IMR-90 (cell line): ENCODE measurements around the gene ENPP3. TPM values are rescaled to one million over a fixed set of nuclear protein-coding genes. Genes with fewer than 3 reads are reported as not detected.

Experiments
- ATAC-seq: fragments of 200-7000 bp; cut with Tn5 transposase; 2 replicates; pipeline ENCODE4 v1.9.1; 2020; ENCODE audit warnings: low read depth, mild to moderate bottlenecking, moderate library complexity
- BruUV-seq: library from RNA; stranded (reverse); fragments of 400-500 nt; replicated peaks from 2 replicates; lab custom pipeline; 2021; lab: Mats Ljungman, UMichigan
- CTCF ChIA-PET: fragments of 300-600 bp; formaldehyde crosslinking; extraction: SDS; loops from one replicate; lab custom pipeline; 2021; ENCODE audit warnings: antibody characterized with exemption; lab: Yijun Ruan, JAX
- POLR2A ChIA-PET: fragments of 300-600 bp; sonication (Branson Sonifier 250); formaldehyde crosslinking; loops from one replicate; lab custom pipeline; 2022; ENCODE audit warnings: antibody characterized with exemption; ENCODE audit not compliant: unreplicated experiment; lab: Charles Lee
- DNase-seq: peaks from one replicate; pipeline ENCODE4 v3.0.0; 2013
- H2AFZ ChIP-seq: replicated peaks from 2 replicates; pipeline ENCODE3; 2013; ENCODE audit warnings: low read length, mild to moderate bottlenecking; ENCODE audit not compliant: poor library complexity
- H2AK5ac ChIP-seq: 2 replicates; pipeline ENCODE4 v1.6.1; 2013; ENCODE audit warnings: low read depth, low read length, inconsistent platforms
- H2AK9ac ChIP-seq: replicated peaks from 2 replicates; pipeline ENCODE3; 2013; ENCODE audit warnings: mild to moderate bottlenecking, low read depth, low read length, moderate library complexity; ENCODE audit not compliant: poor library complexity
- H2BK120ac ChIP-seq: 2 replicates; pipeline ENCODE4 v1.6.1; 2013; ENCODE audit warnings: low read depth, low read length, inconsistent platforms
- H2BK15ac ChIP-seq: 3 replicates; pipeline ENCODE4 v1.6.1; 2013; ENCODE audit warnings: low read depth, low read length, inconsistent platforms
- H2BK20ac ChIP-seq: 2 replicates; pipeline ENCODE4 v1.6.1; 2013; ENCODE audit warnings: low read depth, mild to moderate bottlenecking, inconsistent platforms, low read length, moderate library complexity
- H2BK5ac ChIP-seq: 2 replicates; pipeline ENCODE4 v1.6.1; 2013; ENCODE audit warnings: mild to moderate bottlenecking, low read depth, low read length, inconsistent platforms; ENCODE audit not compliant: poor library complexity, severe bottlenecking
- H3K14ac ChIP-seq: replicated peaks from 2 replicates; pipeline ENCODE4 v1.6.1; 2013; ENCODE audit warnings: low read depth, low read length, inconsistent platforms
- H3K18ac ChIP-seq: 2 replicates; pipeline ENCODE4 v1.6.1; 2013; ENCODE audit warnings: low read depth, low read length, control low read depth
- H3K23ac ChIP-seq: 2 replicates; pipeline ENCODE4 v1.6.1; 2013; ENCODE audit warnings: low read depth, low read length, inconsistent platforms
- H3K27ac ChIP-seq: 2 replicates; pipeline ENCODE4 v1.5.1; 2013; ENCODE audit warnings: mild to moderate bottlenecking, control low read depth, low read length; ENCODE audit not compliant: insufficient read depth
- H3K27me3 ChIP-seq: 2 replicates; pipeline ENCODE4 v1.6.1; 2013; ENCODE audit warnings: low read length; ENCODE audit not compliant: control insufficient read depth, insufficient read depth
- H3K36me3 ChIP-seq: 2 replicates; pipeline ENCODE4 v1.6.1; 2013; ENCODE audit warnings: low read length, mixed read lengths; ENCODE audit not compliant: control insufficient read depth, insufficient read depth
- H3K4ac ChIP-seq: 2 replicates; pipeline ENCODE4 v1.6.1; 2013; ENCODE audit warnings: low read depth, low read length, inconsistent platforms
- H3K4me1 ChIP-seq: 2 replicates; pipeline ENCODE4 v1.6.1; 2013; ENCODE audit warnings: low read length, mixed read lengths; ENCODE audit not compliant: control insufficient read depth, insufficient read depth
- H3K4me2 ChIP-seq: 2 replicates; pipeline ENCODE4 v1.6.1; 2013; ENCODE audit warnings: low read depth, mild to moderate bottlenecking, control low read depth, low read length, moderate library complexity
- H3K4me3 ChIP-seq: 2 replicates; pipeline ENCODE4 v1.5.1; 2013; ENCODE audit warnings: low read depth, mild to moderate bottlenecking, control low read depth, low read length, moderate library complexity; ENCODE audit not compliant: insufficient read depth
- H3K56ac ChIP-seq: 2 replicates; pipeline ENCODE4 v1.6.1; 2013; ENCODE audit warnings: low read length, inconsistent platforms; ENCODE audit not compliant: insufficient read depth; ENCODE audit errors: extremely low read depth
- H3K79me1 ChIP-seq, 2 experiments: 2 replicates each; pipeline ENCODE4 v1.6.1; 2013; ENCODE audit warnings: low read length in 2 of 2, inconsistent platforms in 1 of 2, low read depth in 1 of 2
- H3K9ac ChIP-seq: 2 replicates; pipeline ENCODE4 v1.6.1; 2013; ENCODE audit warnings: low read depth, low read length, control low read depth
- H3K9me1 ChIP-seq: 2 replicates; pipeline ENCODE4 v1.6.1; 2013; ENCODE audit warnings: low read length, inconsistent platforms; ENCODE audit not compliant: insufficient read depth
- H3K9me3 ChIP-seq: 2 replicates; pipeline ENCODE4 v1.6.1; 2013; ENCODE audit warnings: low read length; ENCODE audit not compliant: control insufficient read depth, insufficient read depth
- H4K20me1 ChIP-seq: 2 replicates; pipeline ENCODE4 v1.6.1; 2013; ENCODE audit warnings: low read length, inconsistent platforms; ENCODE audit not compliant: insufficient read depth
- H4K5ac ChIP-seq: 2 replicates; pipeline ENCODE4 v1.6.1; 2013; ENCODE audit warnings: mild to moderate bottlenecking, low read depth, low read length, control low read depth
- H4K8ac ChIP-seq, 2 experiments: 2 replicates each; pipeline ENCODE4 v1.6.1; 2013; ENCODE audit warnings: low read depth in 2 of 2, low read length in 2 of 2, control low read depth in 1 of 2, inconsistent platforms in 1 of 2
- H4K91ac ChIP-seq: 2 replicates; pipeline ENCODE4 v1.6.1; 2013; ENCODE audit warnings: low read depth, low read length, inconsistent platforms; ENCODE audit not compliant: insufficient read depth
- BHLHE40 ChIP-seq: fragments of 150-350 bp; IDR thresholded peaks from 2 replicates; pipeline ENCODE4 v1.6.1; 2016; ENCODE audit warnings: mild to moderate bottlenecking, low read depth, low read length
- CEBPB ChIP-seq: IDR thresholded peaks from 2 replicates; pipeline ENCODE4 v1.6.1; 2012; ENCODE audit warnings: low read depth, low read length, improper control_type of control experiment
- CHD1 ChIP-seq: IDR thresholded peaks from 2 replicates; pipeline ENCODE4 v1.6.1; 2012; ENCODE audit warnings: low read depth, low read length, improper control_type of control experiment
- CTCF ChIP-seq: conservative IDR thresholded peaks from 2 replicates; pipeline ENCODE4 v1.5.1; 2012; ENCODE audit warnings: mild to moderate bottlenecking, low read depth, low read length, improper control_type of control experiment
- FOS ChIP-seq: fragments of 150-350 bp; IDR thresholded peaks from 2 replicates; pipeline ENCODE4 v1.6.1; 2016; ENCODE audit warnings: low read depth, low read length
- MAFK ChIP-seq: IDR thresholded peaks from 2 replicates; pipeline ENCODE4 v1.6.1; 2012; ENCODE audit warnings: low read depth, low read length, improper control_type of control experiment
- MAZ ChIP-seq: IDR thresholded peaks from 2 replicates; pipeline ENCODE4 v1.6.1; 2012; ENCODE audit warnings: low read depth, mild to moderate bottlenecking, low read length, improper control_type of control experiment, moderate library complexity, borderline replicate concordance
- MXI1 ChIP-seq: IDR thresholded peaks from 2 replicates; pipeline ENCODE4 v1.6.1; 2012; ENCODE audit warnings: low read depth, mild to moderate bottlenecking, low read length, moderate library complexity, borderline replicate concordance
- NFE2L2 ChIP-seq: fragments of 150-350 bp; IDR thresholded peaks from 2 replicates; pipeline ENCODE4 v1.6.1; 2016; ENCODE audit warnings: low read depth, mild to moderate bottlenecking, low read length
- POLR2A ChIP-seq: IDR thresholded peaks from 2 replicates; pipeline ENCODE4 v1.6.1; 2012; ENCODE audit warnings: mild to moderate bottlenecking, low read depth, low read length
- RAD21 ChIP-seq: IDR thresholded peaks from 2 replicates; pipeline ENCODE4 v1.6.1; 2012; ENCODE audit warnings: low read length, improper control_type of control experiment
- RCOR1 ChIP-seq: IDR thresholded peaks from 2 replicates; pipeline ENCODE4 v1.6.1; 2012; ENCODE audit warnings: mild to moderate bottlenecking, low read length, improper control_type of control experiment; ENCODE audit not compliant: insufficient replicate concordance
- RFX5 ChIP-seq: IDR thresholded peaks from 2 replicates; pipeline ENCODE4 v1.8.0; 2012; ENCODE audit warnings: low read depth, mild to moderate bottlenecking, low read length, moderate library complexity
- SMC3 ChIP-seq: fragments of 150-350 bp; IDR thresholded peaks from 2 replicates; pipeline ENCODE4 v1.6.1; 2016; ENCODE audit warnings: low read depth, mild to moderate bottlenecking, antibody characterized with exemption, low read length, moderate library complexity
- USF2 ChIP-seq: fragments of 150-350 bp; IDR thresholded peaks from 2 replicates; pipeline ENCODE4 v1.6.1; 2017; ENCODE audit warnings: mild to moderate bottlenecking, antibody characterized with exemption, low read length, low read depth
- WGBS, 2 experiments: methylation state at CpG; one replicate each; pipeline versions ENCODE4 v1.1.5 to v1.1.7; 2013; ENCODE audit warnings: missing lambda C conversion rate in 2 of 2; ENCODE audit not compliant: insufficient read length in 1 of 2; ENCODE audit errors: extremely low coverage in 2 of 2; 5-methylcytosine and 5-hydroxymethylcytosine counted together
- dilution Hi-C: fragments of 300-500 bp; cut with HindIII; formaldehyde crosslinking; loops from one replicate; pipeline ENCODE4 v1.14.3; 2018; ENCODE audit warnings: low sequenced_read_pairs; ENCODE audit not compliant: unreplicated experiment
- in situ Hi-C: fragments of 300-500 bp; cut with MboI; formaldehyde crosslinking; loops from 3 replicates; pipeline ENCODE4 v1.14.3; 2019; ENCODE audit warnings: low sequenced_read_pairs, inconsistent platforms, mixed read lengths
- intact Hi-C: fragments of 100-400 bp; cut with micrococcal nuclease; formaldehyde crosslinking; loops from 2 replicates; pipeline ENCODE4 v1.10.0; 2022
- polyA plus RNA-seq, 3 experiments: library from polyadenylated mRNA; depleted of rRNA; stranded (reverse); fragments of >200 nt; gene quantifications; 2 replicates each; pipeline ENCODE4 v1.2.3, GENCODE V29; 2012; ENCODE audit warnings: low replicate concordance in 1 of 3
- total RNA-seq: library from RNA; depleted of rRNA; stranded (reverse); fragments of >200 nt; gene quantifications from 2 replicates; pipeline ENCODE4 v1.2.3, GENCODE V29; 2012
- TF ChIP-seq, protein P1 (sequence below): fragments of 150-350 bp; IDR thresholded peaks from 2 replicates; pipeline ENCODE4 v1.6.1; 2016; ENCODE audit warnings: low read depth, mild to moderate bottlenecking, low read length, moderate library complexity, borderline replicate concordance

The ENPP3 gene
- total and polyA plus RNA-seq, 2 of the 4 experiments (the other 2 are of a cell fraction): under 0.01 to 0.05 TPM

DNA sequence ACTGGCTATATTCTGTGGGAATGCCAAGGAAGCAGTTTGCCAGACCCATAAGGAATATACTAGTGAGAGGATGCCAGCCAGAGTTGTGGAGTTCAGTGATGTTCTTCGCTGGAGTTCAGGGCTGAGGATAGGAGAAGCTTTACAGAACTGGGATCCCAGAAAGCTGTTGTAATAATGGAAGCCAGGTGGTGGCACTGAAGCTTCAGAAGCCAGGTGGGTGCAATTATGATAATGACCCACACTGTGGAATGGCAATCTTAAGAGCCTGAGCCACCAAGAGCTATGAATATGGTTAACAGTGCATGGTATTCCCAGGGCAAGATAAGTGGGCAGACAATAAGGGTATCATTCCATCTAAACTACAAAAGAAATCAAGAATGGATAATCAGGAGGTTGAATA lies 145.7 kb downstream of the ENPP3 start:
- H3K9me3 ChIP-seq: no peaks in the 10 kb centered on the region
- no peaks in the 10 kb centered on the region; the same call in 1 of the 2 replicates for H3K27me3 ChIP-seq
- H3K4me1 ChIP-seq: peaks cover 2% of the 10 kb centered on the region; the same call in 1 of the 2 replicates
- BruUV-seq: no TSS peak
- no peak overlapping the region for H3K18ac ChIP-seq
- intact Hi-C loops: no loop called here
- H4K91ac ChIP-seq: no peak overlapping the region
- no peaks in the 10 kb centered on the region for H3K36me3 ChIP-seq
- in situ Hi-C loops: no loop called here
- H2BK20ac ChIP-seq: no peak overlapping the region
- no peak overlapping the region for H3K14ac ChIP-seq
- TF ChIP-seq RFX5 (no peak), CTCF (no peak), BHLHE40 (no peak), USF2 (no peak), MAFK (no peak), MAZ (no peak), RCOR1 (no peak), RAD21 (no peak), POLR2A (no peak), MXI1 (no peak), SMC3 (no peak), CEBPB (no peak), FOS (no peak), CHD1 (no peak), NFE2L2 (no peak)
- TF ChIP-seq, protein P1, sequence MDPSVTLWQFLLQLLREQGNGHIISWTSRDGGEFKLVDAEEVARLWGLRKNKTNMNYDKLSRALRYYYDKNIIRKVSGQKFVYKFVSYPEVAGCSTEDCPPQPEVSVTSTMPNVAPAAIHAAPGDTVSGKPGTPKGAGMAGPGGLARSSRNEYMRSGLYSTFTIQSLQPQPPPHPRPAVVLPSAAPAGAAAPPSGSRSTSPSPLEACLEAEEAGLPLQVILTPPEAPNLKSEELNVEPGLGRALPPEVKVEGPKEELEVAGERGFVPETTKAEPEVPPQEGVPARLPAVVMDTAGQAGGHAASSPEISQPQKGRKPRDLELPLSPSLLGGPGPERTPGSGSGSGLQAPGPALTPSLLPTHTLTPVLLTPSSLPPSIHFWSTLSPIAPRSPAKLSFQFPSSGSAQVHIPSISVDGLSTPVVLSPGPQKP: no peak
- 89% methylated on average over 1 of the region's 1 CpG; no CpG with 5 or more reads in 1 of the 2 experiments for WGBS, 2 experiments
- H3K56ac ChIP-seq: no peak overlapping the region
- no peaks in the 10 kb centered on the region for H4K20me1 ChIP-seq
- H2BK120ac ChIP-seq: no peak overlapping the region
- no peak overlapping the region for H2AK9ac ChIP-seq
- no peak overlapping the region for H3K23ac ChIP-seq
- H2BK15ac ChIP-seq: no peak overlapping the region
- no peaks in the 10 kb centered on the region for H3K79me1 ChIP-seq
- no peak overlapping the region for H2AK5ac ChIP-seq
- no peak overlapping the region for H3K9ac ChIP-seq
- ATAC-seq: no peak
- POLR2A ChIA-PET: no interaction called here
- no peak overlapping the region for H3K4me3 ChIP-seq
- H2BK5ac ChIP-seq: no peak overlapping the region
- peaks cover 3% of the 10 kb centered on the region; the same call in 1 of the 2 replicates for H3K9me1 ChIP-seq
- H3K27ac ChIP-seq: no peak overlapping the region
- no peak overlapping the region for H3K4ac ChIP-seq
- dilution Hi-C loops: no loop called here
- no peak overlapping the region for H4K8ac ChIP-seq
- no peak for DNase-seq
- no peak overlapping the region for H3K4me2 ChIP-seq
- no peak overlapping the region for H2AFZ ChIP-seq
- H4K5ac ChIP-seq: no peak overlapping the region
- CTCF ChIA-PET: no interaction called here
